NT2/D1 (cell line): ENCODE results near the gene GGTLC2.

Source experiments
- SUZ12 ChIP-seq: IDR thresholded peaks from 2 replicates; pipeline ENCODE4 v1.6.1; 2011; ENCODE audit not compliant: insufficient read length, insufficient read depth; ENCODE audit errors: extremely low read depth
- YY1 ChIP-seq: IDR thresholded peaks from 2 replicates; pipeline ENCODE4 v1.6.1; 2011; ENCODE audit not compliant: insufficient read length, insufficient read depth
- ZNF274 ChIP-seq: IDR thresholded peaks from 2 replicates; pipeline ENCODE4 v1.6.1; 2011; ENCODE audit warnings: mild to moderate bottlenecking, low read depth, low read length

GRCh38 chr22:22681221-22681739 lies 36.9 kb downstream of the GGTLC2 start:
- no peak for TF ChIP-seq YY1
- no peak for TF ChIP-seq ZNF274
- no peak for TF ChIP-seq SUZ12
